Neural cell (in vitro differentiated cells): Measurements from ENCODE around the gene MXI1. TPM values are rescaled to one million over a fixed set of nuclear protein-coding genes. Genes with fewer than 3 reads are reported as not detected.

Source experiments
- H2AFZ ChIP-seq: fragments of 200-600, 300-800 bp; sonication (generic), shearing (Covaris generic); 2 replicates; pipeline ENCODE4 v1.6.0; 2014; ENCODE audit warnings: low read depth, mild to moderate bottlenecking, antibody characterized with exemption, low read length, moderate library complexity
- H3F3A ChIP-seq: fragments of 200-600 bp; shearing (Covaris generic); 2 replicates; pipeline ENCODE4 v1.6.1; 2016; ENCODE audit warnings: mild to moderate bottlenecking, moderate library complexity, mixed read lengths, antibody characterized with exemption, low read length; ENCODE audit not compliant: insufficient read depth, poor library complexity, severe bottlenecking
- H3K27ac ChIP-seq: fragments of 200-600, 300-800 bp; sonication (generic), shearing (Covaris generic); 2 replicates; pipeline ENCODE4 v1.5.1; 2014; ENCODE audit warnings: mild to moderate bottlenecking, low read length, moderate library complexity
- H3K27me3 ChIP-seq: fragments of 300-800, 200-600 bp; sonication (generic), shearing (Covaris generic); 2 replicates; pipeline ENCODE4 v1.6.0; 2014; ENCODE audit warnings: mild to moderate bottlenecking, low read depth, low read length, moderate library complexity; ENCODE audit not compliant: insufficient read depth
- H3K36me3 ChIP-seq: fragments of 300-800, 200-600 bp; sonication (generic), shearing (Covaris generic); 2 replicates; pipeline ENCODE4 v1.5.1; 2014; ENCODE audit warnings: mild to moderate bottlenecking, antibody characterized with exemption, low read length, moderate library complexity; ENCODE audit not compliant: insufficient read depth
- H3K4me2 ChIP-seq: fragments of 300-800, 200-600 bp; sonication (generic), shearing (Covaris generic); 2 replicates; pipeline ENCODE4 v1.6.0; 2014; ENCODE audit warnings: mild to moderate bottlenecking, low read length
- H3K4me3 ChIP-seq: fragments of 300-800, 200-600 bp; sonication (generic), shearing (Covaris generic); 2 replicates; pipeline ENCODE4 v1.5.1; 2014; ENCODE audit warnings: mild to moderate bottlenecking, low read length, moderate library complexity
- H3K79me2 ChIP-seq: fragments of 200-600 bp; shearing (Covaris generic); replicated peaks from 2 replicates; pipeline ENCODE4 v1.6.0; 2014; ENCODE audit warnings: mild to moderate bottlenecking, low read length, moderate library complexity; ENCODE audit not compliant: insufficient read depth
- H3K9ac ChIP-seq: fragments of 300-800, 200-600 bp; sonication (generic), shearing (Covaris generic); 2 replicates; pipeline ENCODE4 v1.6.1; 2016; ENCODE audit warnings: mild to moderate bottlenecking, low read length, mixed read lengths
- H3K9me2 ChIP-seq: fragments of 200-600 bp; shearing (Covaris generic); 2 replicates; pipeline ENCODE4 v1.6.1; 2016; ENCODE audit warnings: mild to moderate bottlenecking, low read length, mixed read lengths; ENCODE audit not compliant: insufficient read depth
- H3K9me3 ChIP-seq: fragments of 200-600, 300-800 bp; sonication (generic), shearing (Covaris generic); 2 replicates; pipeline ENCODE4 v1.6.1; 2016; ENCODE audit warnings: mild to moderate bottlenecking, mixed run types, low read length, moderate library complexity, mixed read lengths
- H4K20me1 ChIP-seq: fragments of 200-600 bp; shearing (Covaris generic); 2 replicates; pipeline ENCODE4 v1.6.1; 2016; ENCODE audit warnings: mild to moderate bottlenecking, mixed run types; ENCODE audit not compliant: insufficient read depth
- CTCF ChIP-seq: fragments of 450-650 bp; IDR thresholded peaks from 2 replicates; pipeline ENCODE4 v1.5.1; 2014; ENCODE audit warnings: antibody characterized with exemption, mild to moderate bottlenecking, moderate library complexity; ENCODE audit not compliant: poor library complexity, severe bottlenecking
- EP300 ChIP-seq: fragments of 450-650 bp; conservative IDR thresholded peaks from 2 replicates; pipeline ENCODE4 v1.6.1; 2014; ENCODE audit warnings: antibody characterized with exemption, mild to moderate bottlenecking, moderate library complexity; ENCODE audit not compliant: poor library complexity, severe bottlenecking
- EZH2 ChIP-seq: fragments of 200-600, 300-800 bp; shearing (Covaris generic), sonication (generic); IDR thresholded peaks from 2 replicates; pipeline ENCODE4 v1.6.1; 2014; ENCODE audit warnings: antibody characterized with exemption, low read length, borderline replicate concordance, mild to moderate bottlenecking; ENCODE audit not compliant: insufficient read depth, poor library complexity, severe bottlenecking
- MXI1 ChIP-seq: fragments of 450-650 bp; conservative IDR thresholded peaks from 2 replicates; pipeline ENCODE4 v1.6.1; 2014; ENCODE audit warnings: antibody characterized with exemption, mild to moderate bottlenecking; ENCODE audit not compliant: poor library complexity, severe bottlenecking
- POLR2AphosphoS5 ChIP-seq: IDR thresholded peaks from 2 replicates; pipeline ENCODE4 v1.6.1; 2012
- RAD21 ChIP-seq: fragments of 450-650 bp; conservative IDR thresholded peaks from 2 replicates; pipeline ENCODE4 v1.6.1; 2014; ENCODE audit warnings: antibody characterized with exemption, mild to moderate bottlenecking, moderate library complexity
- REST ChIP-seq: IDR thresholded peaks from 2 replicates; pipeline ENCODE4 v1.6.1; 2012; ENCODE audit warnings: borderline replicate concordance
- SMC3 ChIP-seq: fragments of 450-650 bp; conservative IDR thresholded peaks from 2 replicates; pipeline ENCODE4 v1.6.1; 2014; ENCODE audit warnings: antibody characterized with exemption, mild to moderate bottlenecking, moderate library complexity; ENCODE audit not compliant: poor library complexity
- TAF1 ChIP-seq: IDR thresholded peaks from 2 replicates; pipeline ENCODE4 v1.6.1; 2012; ENCODE audit warnings: low read depth
- polyA plus RNA-seq: library from polyadenylated mRNA; depleted of rRNA; stranded (reverse); fragments of >200 nt; gene quantifications from 2 replicates; pipeline ENCODE4 v1.2.3, GENCODE V29; 2014

The MXI1 gene
- polyA plus RNA-seq, 1 donor from 2014 or later, result 69.5 TPM

- TF ChIP-seq TAF1, result no peak
- no peak for TF ChIP-seq EP300
- TF ChIP-seq SMC3, result no peak
- no peak for TF ChIP-seq EZH2
- TF ChIP-seq CTCF, result no peak
- TF ChIP-seq POLR2AphosphoS5, result no peak
- no peak for TF ChIP-seq RAD21
- TF ChIP-seq MXI1, result no peak
- no peak for TF ChIP-seq REST
- Histone ChIP-seq H3F3A (no peaks in the 10 kb centered on the region), H3K79me2 (peaks cover 72% of the 10 kb centered on the region), H3K27ac (no peak overlapping the region), H3K9ac (no peak overlapping the region), H3K36me3 (no peaks in the 10 kb centered on the region), H3K4me2 (no peak overlapping the region), H3K9me2 (no peaks in the 10 kb centered on the region), H3K9me3 (no peaks in the 10 kb centered on the region), H4K20me1 (peaks cover 4% of the 10 kb centered on the region), H3K27me3 (no peaks in the 10 kb centered on the region), H2AFZ (no peak overlapping the region), H3K4me3 (no peak overlapping the region)
These were observed 11.2 kb downstream of the MXI1 start for GRCh38 chr10:110218632-110219031.

- H3K4me2 ChIP-seq, result no peak overlapping the region
- H3K36me3 ChIP-seq, result no peaks in the 10 kb centered on the region
- H2AFZ ChIP-seq, result no peak overlapping the region
- H3K27ac ChIP-seq, result no peak overlapping the region
- H3K4me3 ChIP-seq, result no peak overlapping the region
- H4K20me1 ChIP-seq, result peaks cover 4% of the 10 kb centered on the region
- no peak overlapping the region for H3K9ac ChIP-seq
- H3K9me3 ChIP-seq, result no peaks in the 10 kb centered on the region
- no peaks in the 10 kb centered on the region for H3F3A ChIP-seq
- H3K79me2 ChIP-seq, result peaks cover 66% of the 10 kb centered on the region
- TF ChIP-seq CTCF (no peak), MXI1 (no peak), REST (no peak), TAF1 (no peak), POLR2AphosphoS5 (no peak), EZH2 (no peak), EP300 (no peak), SMC3 (no peak), RAD21 (no peak)
- no peaks in the 10 kb centered on the region for H3K9me2 ChIP-seq
- no peaks in the 10 kb centered on the region for H3K27me3 ChIP-seq
These were observed 12.5 kb downstream of the MXI1 start for GRCh38 chr10:110219884-110220283.
